GM10248 (cell line): ENCODE results near the gene NPPC.

ENCODE experiments used
- CTCF ChIA-PET: fragments of 300-600 bp; sonication (Branson Sonifier 250); formaldehyde crosslinking; extraction: SDS; loops from one replicate; lab custom pipeline; 2021; ENCODE audit warnings: antibody characterized with exemption; lab: Yijun Ruan, JAX
- POLR2A ChIA-PET: fragments of 350-650 bp; sonication (Branson Sonifier 250); formaldehyde crosslinking; extraction: SDS; loops from one replicate; lab custom pipeline; 2020; ENCODE audit warnings: antibody characterized with exemption; lab: Yijun Ruan, JAX
- DNase-seq: peaks from one replicate; pipeline ENCODE4 v3.0.0; 2012; ENCODE audit errors: extremely low spot score
- CTCF ChIP-seq: IDR thresholded peaks from 2 replicates; pipeline ENCODE4 v1.5.1; 2012; ENCODE audit warnings: mild to moderate bottlenecking, low read depth; ENCODE audit errors: extremely low read depth, missing control alignments, control extremely low read depth

The NPPC gene

DNA sequence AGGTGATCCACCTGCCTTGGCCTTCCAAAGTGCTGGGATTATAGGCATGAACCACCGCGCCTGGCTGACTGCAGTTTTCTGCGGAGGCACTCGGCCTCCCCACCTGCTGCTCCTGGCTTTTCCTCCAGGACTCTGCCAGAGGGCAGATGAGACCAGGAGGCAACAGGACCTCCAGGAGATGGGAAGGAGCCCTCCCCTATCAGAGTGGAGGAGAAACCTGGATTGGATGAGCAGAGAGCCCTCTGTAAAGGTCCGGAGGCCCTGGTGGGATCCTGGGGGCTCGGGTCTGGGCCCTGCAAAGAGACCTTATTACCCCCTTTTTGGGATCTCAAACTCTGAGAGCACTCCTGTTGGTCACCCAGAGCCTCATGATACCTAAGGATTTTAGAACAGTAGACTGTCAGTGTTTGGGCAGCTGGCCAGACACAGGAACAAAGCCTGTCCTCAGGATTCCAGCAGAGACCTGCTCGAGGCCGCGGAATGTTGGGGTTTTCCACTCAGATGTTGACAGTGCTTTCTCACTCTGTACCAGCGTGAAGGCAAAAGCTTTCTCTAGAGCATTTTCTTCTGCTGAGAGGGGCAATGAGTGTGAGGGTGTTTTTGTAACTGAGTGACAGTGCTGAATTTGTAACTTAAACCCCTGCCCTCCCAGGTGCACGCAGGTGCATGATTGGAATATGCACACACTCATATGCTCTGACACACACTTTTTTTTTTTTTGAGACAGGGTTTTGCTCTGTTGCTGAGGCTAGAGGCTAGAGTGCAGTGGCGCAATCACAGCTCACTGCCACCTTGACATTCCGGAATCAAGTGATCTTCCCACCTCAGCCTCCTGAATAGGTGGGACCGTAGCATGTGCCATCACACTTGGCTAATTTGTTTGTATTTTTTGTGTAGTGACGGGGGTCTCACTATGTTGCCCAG lies 48.4 kb downstream of the NPPC start:
- no peak for TF ChIP-seq CTCF
- DNase-seq = no peak
- POLR2A ChIA-PET = no interaction called here
- CTCF ChIA-PET = interaction anchor here (1.9 kb wide), 1 partner anchor 23 kb away, joined by 7 read pairs; no protein-coding TSS in a partner anchor

- no peak for TF ChIP-seq CTCF
- DNase-seq = no peak
- CTCF ChIA-PET = interaction anchor here (1.1 kb wide), 1 partner anchor 572 kb away, joined by 3 read pairs; no protein-coding TSS in a partner anchor
- POLR2A ChIA-PET = no interaction called here
These were observed 51.3 kb downstream of the NPPC start for GRCh38 chr2:231874944-231875343.
